ENCODE data around the gene SDCBP2.

SDCBP2 gene

DNA sequence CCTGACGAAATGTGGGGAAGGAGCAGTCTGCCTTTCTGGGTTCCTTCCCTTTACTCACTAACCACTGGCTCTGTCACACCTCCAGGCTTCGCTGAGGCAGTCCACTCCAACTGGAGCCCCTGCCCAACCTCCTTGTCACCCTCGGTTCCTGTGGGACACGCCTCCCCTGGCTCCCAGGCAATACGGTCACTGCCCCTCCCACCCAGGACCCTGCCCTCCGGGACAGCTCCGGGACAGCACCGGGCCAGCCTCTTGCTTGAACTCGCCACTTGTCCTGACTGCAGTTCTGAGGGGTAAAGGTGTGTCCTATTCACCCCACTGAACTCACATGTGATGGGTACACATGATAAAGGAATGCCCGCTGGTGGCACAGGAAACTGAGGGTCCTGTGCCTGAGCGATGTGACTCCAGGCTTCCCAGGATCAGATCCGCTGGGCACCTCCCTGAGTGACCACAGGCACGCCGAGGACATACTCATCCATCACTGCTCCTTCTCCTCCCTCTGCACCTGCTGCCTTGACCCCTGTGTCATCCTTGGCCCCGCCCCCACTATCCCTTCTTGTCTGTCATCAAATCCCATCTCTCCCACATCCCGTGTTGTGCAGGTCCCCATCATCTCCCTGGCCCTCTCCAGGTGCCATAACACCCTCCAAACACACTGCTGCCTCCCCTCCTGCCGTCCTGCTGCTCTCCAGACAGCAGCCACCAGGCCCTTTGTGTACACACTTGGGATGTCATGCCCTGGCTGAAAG is 7.9 kb downstream of the SDCBP2 start:
- TF ChIP-seq, protein P1, sequence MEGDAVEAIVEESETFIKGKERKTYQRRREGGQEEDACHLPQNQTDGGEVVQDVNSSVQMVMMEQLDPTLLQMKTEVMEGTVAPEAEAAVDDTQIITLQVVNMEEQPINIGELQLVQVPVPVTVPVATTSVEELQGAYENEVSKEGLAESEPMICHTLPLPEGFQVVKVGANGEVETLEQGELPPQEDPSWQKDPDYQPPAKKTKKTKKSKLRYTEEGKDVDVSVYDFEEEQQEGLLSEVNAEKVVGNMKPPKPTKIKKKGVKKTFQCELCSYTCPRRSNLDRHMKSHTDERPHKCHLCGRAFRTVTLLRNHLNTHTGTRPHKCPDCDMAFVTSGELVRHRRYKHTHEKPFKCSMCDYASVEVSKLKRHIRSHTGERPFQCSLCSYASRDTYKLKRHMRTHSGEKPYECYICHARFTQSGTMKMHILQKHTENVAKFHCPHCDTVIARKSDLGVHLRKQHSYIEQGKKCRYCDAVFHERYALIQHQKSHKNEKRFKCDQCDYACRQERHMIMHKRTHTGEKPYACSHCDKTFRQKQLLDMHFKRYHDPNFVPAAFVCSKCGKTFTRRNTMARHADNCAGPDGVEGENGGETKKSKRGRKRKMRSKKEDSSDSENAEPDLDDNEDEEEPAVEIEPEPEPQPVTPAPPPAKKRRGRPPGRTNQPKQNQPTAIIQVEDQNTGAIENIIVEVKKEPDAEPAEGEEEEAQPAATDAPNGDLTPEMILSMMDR (IDR thresholded peaks at IDR 0.05; ENCODE audit: low read depth, low read length), result no peak
- no peak for DNase-seq (ENCODE audit: low read depth in 2 of 2)
- no peak overlapping the region for H3K4me3 ChIP-seq (replicated peaks in 1 of 2; ENCODE audit: low read depth in 2 of 2, low read length in 2 of 2)

DNA sequence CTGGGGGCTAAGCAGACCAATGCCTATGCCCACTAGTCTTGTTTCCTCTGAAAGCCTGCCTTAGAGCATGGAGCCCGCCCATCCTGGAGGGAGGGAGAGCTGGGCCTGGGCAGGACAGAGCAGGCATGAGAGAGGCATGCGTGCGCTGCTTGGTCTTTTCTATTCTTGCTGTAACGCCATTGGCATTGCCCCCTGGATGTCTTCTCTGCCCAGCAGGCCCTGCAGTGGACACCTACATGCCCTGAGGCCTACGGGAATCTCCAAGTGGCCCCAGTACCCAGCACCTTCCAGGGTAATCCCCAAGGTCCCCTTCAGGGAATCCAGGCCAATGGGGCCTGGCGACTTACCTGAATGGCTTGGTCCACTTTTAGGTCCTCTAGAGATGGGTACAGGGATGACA is 8.9 kb downstream of the SDCBP2 start:
- TF ChIP-seq, protein P1 (IDR thresholded peaks at IDR 0.05; ENCODE audit: low read depth, low read length), result no peak
- DNase-seq (ENCODE audit: low read depth in 2 of 2), result no peak
- no peak overlapping the region for H3K4me3 ChIP-seq (replicated peaks in 1 of 2; ENCODE audit: low read depth in 2 of 2, low read length in 2 of 2)

DNA sequence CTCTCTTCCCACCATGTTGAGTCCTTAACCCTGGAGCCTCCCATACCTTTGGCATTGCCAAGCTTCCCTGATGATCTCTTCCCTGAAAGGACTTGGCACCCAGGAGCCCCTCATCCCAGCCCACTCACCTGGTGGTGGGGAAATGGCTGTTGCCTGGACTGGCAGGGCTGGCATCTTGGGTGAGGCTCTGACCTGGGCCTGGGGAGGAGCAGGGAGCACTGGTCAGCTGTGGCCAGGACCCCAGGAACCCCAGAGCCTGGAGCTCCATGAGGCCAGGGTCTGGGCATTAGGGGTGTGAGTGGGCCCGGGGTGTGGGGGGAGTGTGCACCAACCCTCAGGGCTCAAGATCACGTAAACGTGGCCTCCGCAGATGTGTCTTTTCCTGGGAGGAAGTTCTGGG is 9.5 kb downstream of the SDCBP2 start:
- no peak overlapping the region for H3K4me3 ChIP-seq (replicated peaks in 1 of 2; ENCODE audit: low read depth in 2 of 2, low read length in 2 of 2)
- TF ChIP-seq, protein P1 (IDR thresholded peaks at IDR 0.05; ENCODE audit: low read depth, low read length), result no peak
- DNase-seq (ENCODE audit: low read depth in 2 of 2), result no peak

DNA sequence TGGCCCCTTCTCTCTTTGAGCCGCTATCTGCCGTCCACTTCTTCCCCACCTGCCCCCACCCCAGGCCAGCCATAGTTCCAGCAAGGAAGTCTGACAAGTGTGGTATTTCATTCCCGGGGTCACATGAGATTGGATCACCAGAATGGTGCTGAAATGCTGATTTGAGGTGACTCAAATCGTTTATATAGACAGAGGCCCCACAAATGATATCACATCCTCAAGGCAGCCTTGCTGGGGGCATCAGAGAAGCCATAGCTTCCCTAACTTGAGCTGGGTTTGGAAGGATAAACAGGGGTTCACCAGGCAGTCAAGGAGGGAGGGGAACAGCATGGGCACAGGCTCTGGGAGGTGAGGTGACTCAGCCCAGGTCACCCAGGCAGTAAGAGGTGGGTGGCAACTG is 9.9 kb downstream of the SDCBP2 start:
- DNase-seq (ENCODE audit: low read depth in 2 of 2), result no peak
- TF ChIP-seq, protein P1 (IDR thresholded peaks at IDR 0.05; ENCODE audit: low read depth, low read length), result no peak
- no peak overlapping the region for H3K4me3 ChIP-seq (replicated peaks in 1 of 2; ENCODE audit: low read depth in 2 of 2, low read length in 2 of 2)

DNA sequence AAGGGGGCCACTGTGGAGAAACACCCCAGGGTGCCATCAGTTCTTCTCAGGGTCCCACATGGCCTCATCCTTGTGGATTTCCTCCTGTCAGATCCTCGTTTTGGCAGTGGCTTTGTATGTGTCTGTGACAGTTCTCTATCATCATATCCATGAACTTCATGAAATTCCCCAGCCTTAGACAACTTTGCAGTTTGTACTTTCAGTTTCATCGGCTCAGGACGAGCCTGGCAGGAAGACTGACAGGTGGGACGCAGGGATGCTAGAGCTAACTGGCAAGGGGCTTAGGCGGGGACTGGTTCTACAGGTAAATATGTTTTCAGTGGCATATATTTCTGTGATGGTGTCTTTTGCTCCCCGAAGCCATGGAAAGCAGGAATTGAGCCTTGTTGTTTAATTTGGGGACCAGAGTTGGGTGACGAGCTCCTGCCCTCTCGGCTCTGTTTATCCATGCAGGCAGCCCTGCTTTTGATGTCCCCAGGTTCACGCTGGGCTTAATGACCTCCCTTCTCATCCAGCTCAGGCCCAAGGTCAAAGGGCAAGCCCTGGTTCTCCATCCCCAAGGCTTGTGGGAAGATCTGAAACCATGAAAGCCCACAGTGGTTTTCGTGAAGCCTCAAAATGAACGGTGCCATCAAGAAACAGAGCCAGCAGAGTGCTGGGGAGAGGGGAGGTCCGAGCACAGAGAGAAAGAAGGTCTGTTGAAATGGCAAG is 11.2 kb downstream of the SDCBP2 start:
- no peak for DNase-seq (ENCODE audit: low read depth in 2 of 2)
- TF ChIP-seq, protein P1 (IDR thresholded peaks at IDR 0.05; ENCODE audit: low read depth, low read length), result no peak
- H3K4me3 ChIP-seq (replicated peaks in 1 of 2; ENCODE audit: low read depth in 2 of 2, low read length in 2 of 2), result no peak overlapping the region

- DNase-seq (ENCODE audit: low read depth in 2 of 2), result no peak
- no peak overlapping the region for H3K4me3 ChIP-seq (replicated peaks in 1 of 2; ENCODE audit: low read depth in 2 of 2, low read length in 2 of 2)
- TF ChIP-seq, protein P1 (IDR thresholded peaks at IDR 0.05; ENCODE audit: low read depth, low read length), result no peak
Observed at GRCh38 chr20:1315804-1316203, 13.1 kb downstream of the SDCBP2 start.
